ENCODE data around the gene TRIAP1. TPM values are rescaled to one million over a fixed set of nuclear protein-coding genes. Genes with fewer than 3 reads are reported as not detected.

Gene TRIAP1
- total RNA-seq, 3 donors from 2014 or later = 14.9 to 16.7 (median 16.3) TPM

- ATAC-seq = no peak
- DNase-seq = no peak
Observed at GRCh38 chr12:120397824-120398540, 48.2 kb downstream of the TRIAP1 start.

DNA sequence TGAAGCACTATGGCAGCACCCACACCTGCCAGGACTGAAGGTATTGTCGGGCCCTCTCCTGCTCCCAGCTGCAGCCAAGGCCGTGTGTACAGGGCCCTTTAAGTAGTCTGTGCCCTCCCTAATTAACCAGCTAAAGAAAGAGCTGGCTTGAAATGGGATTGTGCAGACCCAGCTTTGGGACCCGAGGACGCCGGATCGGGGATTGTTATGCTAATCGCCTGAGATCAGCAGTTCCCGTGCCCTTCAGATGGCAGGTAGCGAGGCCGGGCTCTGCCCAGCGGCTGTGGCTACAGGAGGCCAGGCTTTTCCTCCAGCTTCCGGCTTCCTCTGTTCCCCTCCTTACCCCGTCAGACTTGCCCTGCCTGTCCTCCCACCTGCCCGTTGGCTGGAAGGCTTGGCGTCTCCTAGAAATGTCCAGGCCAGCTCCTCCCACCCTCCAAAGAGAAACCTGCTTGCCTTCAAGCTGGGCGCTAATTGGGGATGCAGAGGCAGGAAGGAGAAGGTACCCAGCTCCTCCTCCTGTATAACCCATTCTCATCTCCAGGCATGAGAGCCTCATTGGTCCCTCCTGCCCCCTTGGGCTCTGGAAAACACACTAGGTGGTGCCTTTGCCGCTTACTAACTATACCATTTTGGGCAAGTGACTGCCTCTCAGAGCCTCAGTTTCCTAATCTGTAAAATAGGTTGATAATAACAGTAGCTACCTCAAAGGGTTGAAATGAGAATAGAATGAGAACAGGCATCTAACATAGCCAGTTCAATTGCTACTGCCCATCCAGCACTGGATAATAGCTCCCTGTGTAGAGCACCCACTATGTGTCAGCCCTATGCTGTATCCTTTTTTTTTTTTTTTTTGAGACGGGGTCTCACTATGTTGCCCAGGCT is 51.5 kb downstream of the TRIAP1 start:
- intact Hi-C loops (cut with DNase I, micrococcal nuclease) = no loop called here
- H3K9me3 ChIP-seq = no peaks in the 10 kb centered on the region
- ATAC-seq (peak; percentile 98), DNase-seq (peak; percentile 72 to 82 (median 79))
- TF ChIP-seq, protein P1, sequence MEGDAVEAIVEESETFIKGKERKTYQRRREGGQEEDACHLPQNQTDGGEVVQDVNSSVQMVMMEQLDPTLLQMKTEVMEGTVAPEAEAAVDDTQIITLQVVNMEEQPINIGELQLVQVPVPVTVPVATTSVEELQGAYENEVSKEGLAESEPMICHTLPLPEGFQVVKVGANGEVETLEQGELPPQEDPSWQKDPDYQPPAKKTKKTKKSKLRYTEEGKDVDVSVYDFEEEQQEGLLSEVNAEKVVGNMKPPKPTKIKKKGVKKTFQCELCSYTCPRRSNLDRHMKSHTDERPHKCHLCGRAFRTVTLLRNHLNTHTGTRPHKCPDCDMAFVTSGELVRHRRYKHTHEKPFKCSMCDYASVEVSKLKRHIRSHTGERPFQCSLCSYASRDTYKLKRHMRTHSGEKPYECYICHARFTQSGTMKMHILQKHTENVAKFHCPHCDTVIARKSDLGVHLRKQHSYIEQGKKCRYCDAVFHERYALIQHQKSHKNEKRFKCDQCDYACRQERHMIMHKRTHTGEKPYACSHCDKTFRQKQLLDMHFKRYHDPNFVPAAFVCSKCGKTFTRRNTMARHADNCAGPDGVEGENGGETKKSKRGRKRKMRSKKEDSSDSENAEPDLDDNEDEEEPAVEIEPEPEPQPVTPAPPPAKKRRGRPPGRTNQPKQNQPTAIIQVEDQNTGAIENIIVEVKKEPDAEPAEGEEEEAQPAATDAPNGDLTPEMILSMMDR (IDR thresholded peaks at IDR 0.05) = no peak
- H3K36me3 ChIP-seq (ENCODE audit: low read depth) = no peaks in the 10 kb centered on the region
- peaks cover 6% of the 10 kb centered on the region for H3K4me1 ChIP-seq (ENCODE audit: low read depth)
- H3K4me3 ChIP-seq = no peak overlapping the region

More at GRCh38 chr12:120397824-120398540, 48.2 kb downstream of the TRIAP1 start:
- intact Hi-C loops (cut with DNase I, micrococcal nuclease) = no loop called here
- Histone ChIP-seq H3K9me3 (no peaks in the 10 kb centered on the region), H3K4me1 (ENCODE audit: low read depth) (peaks cover 6% of the 10 kb centered on the region), H3K4me3 (no peak overlapping the region), H3K36me3 (ENCODE audit: low read depth) (no peaks in the 10 kb centered on the region)
- TF ChIP-seq, protein P1 (IDR thresholded peaks at IDR 0.05) = no peak

Other genes with a start within 250 kb of the TRIAP1 start
- gene RPLP0, start 245.3 kb downstream of the TRIAP1 start, total RNA-seq = 1,000 to 10,000 TPM; 1,175 to 1,810 (median 1,602) TPM
- 100 to 1,000 TPM; 117 to 167 (median 146) TPM for gene PXN, start 180.7 kb downstream of the TRIAP1 start, total RNA-seq
- over 10,000 TPM in 2 of 3 donors, 1,000 to 10,000 TPM in 1; 4,682 to 17,144 (median 13,566) TPM for gene RNU4-2, start 154.5 kb downstream of the TRIAP1 start, total RNA-seq
- 1,000 to 10,000 TPM; 2,217 to 4,015 (median 3,130) TPM for gene RNU4-1, start 153.1 kb downstream of the TRIAP1 start, total RNA-seq
- 1 to 10 TPM in 2 of 3 donors, under 1 TPM in 1; 0.53 to 3.9 (median 2.8) TPM for gene SIRT4, start 144.1 kb downstream of the TRIAP1 start, total RNA-seq
- gene PLA2G1B, start 118.6 kb downstream of the TRIAP1 start, total RNA-seq = not detected
- 1 to 10 TPM; 3.7 to 6.3 (median 3.8) TPM for gene MSI1, start 77.2 kb downstream of the TRIAP1 start, total RNA-seq
- 100 to 1,000 TPM; 509 to 899 (median 865) TPM for gene COX6A1, start 8.3 kb downstream of the TRIAP1 start, total RNA-seq
- 10 to 100 TPM; 20.6 to 29.5 (median 26.8) TPM for gene GATC, start 60 bp upstream of the TRIAP1 start, total RNA-seq
- gene SRSF9, start 23.4 kb upstream of the TRIAP1 start, total RNA-seq = 100 to 1,000 TPM; 117 to 140 (median 139) TPM
- 100 to 1,000 TPM; 309 to 343 (median 309) TPM for gene DYNLL1, start 49.7 kb upstream of the TRIAP1 start, total RNA-seq
- gene COQ5, start 82.8 kb upstream of the TRIAP1 start, total RNA-seq = 10 to 100 TPM; 22.8 to 30.0 (median 29.5) TPM
- gene RNF10, start 88.0 kb upstream of the TRIAP1 start, total RNA-seq = 100 to 1,000 TPM; 158 to 300 (median 237) TPM
- gene POP5, start 135.0 kb upstream of the TRIAP1 start, total RNA-seq = 10 to 100 TPM; 29.5 to 44.3 (median 37.7) TPM
- gene CABP1, start 194.2 kb upstream of the TRIAP1 start, total RNA-seq = 1 to 10 TPM in 2 of 3 donors, under 1 TPM in 1; 0.51 to 1.8 (median 1.2) TPM
- gene MLEC, start 240.8 kb upstream of the TRIAP1 start, total RNA-seq = 100 to 1,000 TPM; 166 to 281 (median 272) TPM